GM19238 (cell line): ENCODE results near the gene GMEB2.
"Not testable (repeated sequence)": the region's sequence is repeated elsewhere in the genome, so short reads cannot be mapped to it uniquely, and the experiment has no call there.

Source experiments
- DNase-seq: peaks from one replicate; pipeline ENCODE4 v3.0.0; 2011; ENCODE audit warnings: low spot score; ENCODE audit not compliant: insufficient read length

The GMEB2 gene

GRCh38 chr20:63657260-63657936 is 30.5 kb upstream of the GMEB2 start:
- DNase-seq: no peak

GRCh38 chr20:63656451-63656850 is 29.6 kb upstream of the GMEB2 start:
- DNase-seq: no peak

- no peak for DNase-seq
Measured at GRCh38 chr20:63655249-63655648, 28.3 kb upstream of the GMEB2 start.

GRCh38 chr20:63653974-63654668 is 27.2 kb upstream of the GMEB2 start:
- no peak for DNase-seq

- DNase-seq: peak; percentile 59
Measured at GRCh38 chr20:63653041-63653973, 26.4 kb upstream of the GMEB2 start, which contains the start of gene STMN3. Gene STMN3, minus strand, starts transcription at chr20:63653424. Its CDS starts 79 bp downstream, at chr20:63653345.

GRCh38 chr20:63652192-63652980 is 25.5 kb upstream of the GMEB2 start:
- DNase-seq: no peak

GRCh38 chr20:63651942-63652191 is 25.0 kb upstream of the GMEB2 start:
- no peak for DNase-seq

GRCh38 chr20:63650486-63650885 is 23.6 kb upstream of the GMEB2 start:
- DNase-seq: not testable (repeated sequence)

GRCh38 chr20:63648895-63649589 is 22.1 kb upstream of the GMEB2 start:
- DNase-seq: no peak

- DNase-seq: no peak
Measured at GRCh38 chr20:63648190-63648589, 21.3 kb upstream of the GMEB2 start.

GRCh38 chr20:63645218-63645617 is 18.3 kb upstream of the GMEB2 start:
- no peak for DNase-seq

- no peak for DNase-seq
Measured at GRCh38 chr20:63643946-63644345, 17.0 kb upstream of the GMEB2 start.

GRCh38 chr20:63643499-63643898 is 16.6 kb upstream of the GMEB2 start:
- DNase-seq: no peak

GRCh38 chr20:63642527-63643247 is 15.8 kb upstream of the GMEB2 start:
- no peak for DNase-seq

- DNase-seq: peak; percentile 93
Measured at GRCh38 chr20:63641792-63642523, 15.1 kb upstream of the GMEB2 start.

GRCh38 chr20:63641146-63641791 is 14.4 kb upstream of the GMEB2 start:
- DNase-seq: no peak

GRCh38 chr20:63640686-63641085 is 13.8 kb upstream of the GMEB2 start:
- not testable (repeated sequence) for DNase-seq

GRCh38 chr20:63640086-63640485 is 13.2 kb upstream of the GMEB2 start:
- no peak for DNase-seq
